ENCODE data around the gene PRKAR1B.

Gene PRKAR1B

DNA sequence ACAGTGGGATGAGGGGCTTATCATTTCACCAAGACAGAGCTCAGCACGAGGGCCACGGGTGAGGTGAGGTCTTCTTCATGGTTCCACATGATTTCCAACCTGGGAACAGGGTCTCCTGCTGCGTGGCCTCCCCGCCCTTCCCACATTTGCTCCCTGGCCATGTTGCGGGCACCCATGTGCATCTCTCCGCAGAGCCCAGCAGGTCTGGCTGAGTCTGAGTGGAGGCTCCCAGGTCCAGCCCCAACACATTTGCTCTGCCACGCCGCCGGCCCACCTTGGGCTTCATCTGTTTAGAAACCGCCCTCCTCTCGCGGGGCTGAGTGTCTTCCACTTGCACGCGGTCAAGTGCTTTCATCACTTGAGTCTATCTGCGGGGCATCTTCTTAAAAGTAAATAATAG, 14.8 kb upstream of the PRKAR1B start:
- FAIRE-seq: no peak
- DNase-seq (ENCODE audit: low spot score): no peak

DNA sequence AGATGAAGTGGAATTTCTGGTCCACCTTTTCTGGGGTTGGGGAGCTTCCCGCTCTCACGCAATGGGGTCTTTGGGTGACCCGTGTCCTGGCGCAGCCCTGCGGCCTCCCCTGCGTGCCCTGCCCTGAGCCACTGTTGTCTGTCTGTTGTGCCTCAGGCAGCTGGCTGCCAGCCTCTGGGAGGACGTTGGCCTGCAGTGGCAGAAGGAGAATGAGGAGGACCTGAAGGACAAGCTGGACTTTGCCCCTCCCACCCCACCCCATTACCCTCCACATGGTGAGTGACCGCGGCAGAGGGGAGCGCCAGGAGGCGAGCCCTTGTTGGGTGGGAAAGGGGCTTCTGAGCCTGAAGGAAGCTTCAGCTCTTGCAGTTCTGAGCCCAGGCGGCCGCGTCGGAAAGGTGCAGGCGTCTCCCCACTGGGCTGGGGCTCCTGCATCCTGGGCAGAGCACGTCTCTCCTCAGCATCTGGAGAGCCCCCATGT, 14.2 kb upstream of the PRKAR1B start:
- DNase-seq (ENCODE audit: low spot score) (no peak), FAIRE-seq (no peak)

DNA sequence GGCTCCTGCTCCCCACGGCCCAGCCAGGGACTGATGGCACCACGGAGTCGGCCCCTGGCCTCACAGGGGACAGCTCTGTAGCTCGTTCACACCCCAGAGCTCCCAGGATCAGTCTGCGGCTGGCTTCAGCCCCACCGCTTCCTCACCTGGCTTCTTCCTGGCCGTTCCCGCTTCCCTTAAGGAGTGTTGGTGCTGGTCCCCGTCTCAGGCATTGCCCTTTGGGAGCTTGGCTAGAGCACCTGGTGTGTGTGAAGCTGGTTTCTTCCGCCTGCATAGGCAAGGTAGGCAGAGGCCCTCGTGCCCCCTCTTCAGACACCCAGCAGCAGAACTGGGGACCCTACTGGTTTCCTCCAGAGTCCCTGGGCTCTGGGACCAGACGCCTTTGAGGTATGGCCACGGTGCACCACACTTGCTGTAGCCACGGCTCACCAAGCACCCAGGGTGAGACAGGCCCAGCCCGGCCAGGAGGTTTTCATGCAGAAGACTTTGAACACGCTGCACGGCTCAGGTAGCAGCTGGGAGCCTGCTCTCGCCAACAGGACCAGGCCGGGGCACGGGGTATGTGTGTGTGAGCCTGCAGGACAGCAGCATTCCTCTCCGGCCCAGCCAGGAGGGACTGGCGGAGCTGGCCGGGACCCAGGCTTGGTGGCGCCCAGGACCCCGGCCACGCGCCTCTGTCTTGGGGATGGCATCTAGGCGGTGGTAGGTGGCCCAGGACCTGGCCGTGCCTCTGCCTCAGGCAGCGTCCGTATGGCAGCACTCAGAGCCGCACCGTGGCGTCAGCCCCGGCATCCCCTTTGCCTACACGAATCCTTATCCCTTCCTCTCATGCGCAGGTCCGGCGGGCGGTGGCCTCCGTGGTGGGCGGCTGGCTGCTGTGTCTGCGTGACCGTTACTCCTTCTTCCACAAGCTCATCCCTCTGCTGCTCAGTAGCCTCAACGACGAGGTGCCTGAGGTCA, 13.2 kb upstream of the PRKAR1B start:
- FAIRE-seq (no peak), DNase-seq (ENCODE audit: low spot score) (no peak)

DNA sequence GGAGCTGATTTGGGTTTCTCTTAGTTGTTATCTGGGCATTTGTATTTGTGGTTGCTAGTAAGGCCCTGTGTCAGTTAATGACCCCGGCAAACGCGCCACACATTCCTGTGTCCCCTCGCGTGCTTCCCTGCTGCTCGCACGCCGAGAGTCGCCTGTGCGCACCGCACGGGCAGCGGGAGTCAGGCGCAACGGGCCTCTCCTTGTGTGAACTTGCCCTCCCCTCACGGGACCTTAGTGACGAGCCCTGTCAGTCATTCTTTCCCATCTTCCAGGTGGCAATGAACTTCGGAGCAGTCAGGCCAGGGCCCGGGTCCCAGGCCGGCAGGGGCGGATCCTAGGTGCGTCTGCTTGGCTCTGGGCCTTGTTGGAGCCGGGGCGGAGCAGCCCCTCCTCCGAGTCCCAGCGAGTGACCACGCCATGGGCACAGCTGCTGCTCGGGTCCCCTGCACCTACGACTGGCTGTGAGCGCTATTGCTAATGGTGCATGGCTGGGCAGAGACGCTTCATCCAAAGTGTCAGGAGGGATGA, 12.4 kb upstream of the PRKAR1B start:
- no peak for FAIRE-seq
- DNase-seq (ENCODE audit: low spot score): no peak

DNA sequence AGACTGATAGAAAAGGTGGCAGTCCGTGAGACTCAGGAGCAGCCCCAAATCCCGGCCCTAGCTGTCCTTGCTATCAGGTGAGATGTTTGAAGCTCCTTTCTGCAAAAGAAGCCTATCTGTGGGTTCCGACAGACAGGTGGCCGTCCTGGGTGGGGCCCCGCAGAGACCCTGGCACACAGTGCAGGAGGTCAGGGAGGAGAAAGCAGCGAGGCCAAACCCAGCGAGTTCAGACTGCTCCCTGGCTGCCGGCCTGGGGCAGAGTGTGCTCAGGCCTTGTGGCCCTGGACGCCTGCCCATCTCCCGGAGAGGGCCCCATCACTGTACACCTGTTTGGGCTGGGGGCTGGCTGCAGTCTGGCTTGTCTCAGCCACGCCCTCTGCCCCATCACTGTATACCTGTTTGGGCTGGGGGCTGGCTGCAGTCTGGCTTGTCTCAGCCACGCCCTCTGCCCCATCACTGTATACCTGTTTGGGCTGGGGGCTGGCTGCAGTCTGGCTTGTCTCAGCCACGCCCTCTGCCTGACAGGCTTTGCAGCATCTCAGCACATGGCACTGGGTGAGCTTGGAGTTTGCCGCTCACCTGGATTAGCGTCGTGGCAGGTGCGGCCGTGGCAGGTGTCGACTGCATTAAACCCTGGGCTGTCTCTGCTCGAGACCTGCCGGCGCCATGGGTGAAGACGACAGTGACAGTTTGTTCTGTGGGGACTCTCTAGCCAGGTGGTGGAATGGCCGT, 11.8 kb upstream of the PRKAR1B start:
- FAIRE-seq (no peak), DNase-seq (ENCODE audit: low spot score) (no peak)

DNA sequence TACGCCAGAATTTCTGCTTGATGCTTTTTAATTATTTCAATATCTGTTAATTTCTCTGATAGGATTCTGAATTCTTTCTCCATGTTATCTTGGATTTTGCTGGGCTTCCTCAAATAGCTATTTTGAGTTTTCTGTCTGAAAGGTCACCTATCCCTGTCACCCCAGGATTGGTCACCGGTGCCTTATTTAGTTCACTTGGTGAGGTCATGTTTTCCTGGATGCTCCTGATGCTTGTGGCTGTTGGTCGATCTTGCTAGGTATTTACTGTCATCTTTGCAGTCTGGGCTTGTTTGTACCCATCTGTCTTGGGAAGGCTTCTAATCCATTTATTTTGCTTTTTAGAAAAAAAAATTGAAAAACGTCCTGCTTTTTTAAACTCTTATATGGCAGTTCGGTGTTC, 11.2 kb upstream of the PRKAR1B start:
- no peak for FAIRE-seq
- no peak for DNase-seq (ENCODE audit: low spot score)

DNA sequence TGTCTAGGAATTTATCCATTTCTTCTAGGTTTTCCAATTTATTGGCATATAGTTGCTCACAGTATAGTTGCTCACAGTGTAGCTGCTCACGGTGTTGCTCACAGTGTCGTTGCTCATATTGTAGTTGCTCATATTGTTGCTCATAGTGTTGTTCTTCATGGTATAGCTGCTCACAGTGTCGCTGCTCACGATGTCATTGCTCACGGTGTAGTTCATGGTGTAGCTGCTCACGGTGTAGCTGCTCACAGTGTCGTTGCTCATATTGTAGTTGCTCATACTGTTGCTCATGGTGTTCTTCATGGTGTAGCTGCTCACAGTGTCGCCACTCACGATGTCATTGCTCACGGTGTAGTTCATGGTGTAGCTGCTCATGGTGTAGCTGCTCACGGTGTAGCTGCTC, 7.7 kb upstream of the PRKAR1B start:
- DNase-seq (ENCODE audit: low spot score) (no peak), FAIRE-seq (no peak)

DNA sequence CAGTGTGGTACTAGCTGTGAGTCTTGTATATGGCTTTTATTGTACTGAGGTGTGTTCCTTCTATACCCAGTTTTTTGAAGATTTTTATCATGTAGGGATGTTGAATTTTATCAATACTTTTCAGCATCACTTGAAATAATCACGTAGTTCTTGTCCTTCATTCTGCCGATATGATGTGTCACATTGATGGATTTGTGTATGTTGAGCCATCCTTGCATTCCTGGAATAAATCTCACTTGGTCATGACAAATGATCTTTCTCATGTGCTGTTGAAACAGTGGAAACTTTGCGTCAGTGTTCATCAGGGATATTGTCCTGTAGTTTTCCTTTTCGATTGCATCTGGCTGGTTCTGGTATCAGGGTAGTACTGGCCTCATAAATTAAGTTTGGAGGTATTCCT, 7.1 kb upstream of the PRKAR1B start:
- FAIRE-seq (no peak), DNase-seq (ENCODE audit: low spot score) (no peak)

DNA sequence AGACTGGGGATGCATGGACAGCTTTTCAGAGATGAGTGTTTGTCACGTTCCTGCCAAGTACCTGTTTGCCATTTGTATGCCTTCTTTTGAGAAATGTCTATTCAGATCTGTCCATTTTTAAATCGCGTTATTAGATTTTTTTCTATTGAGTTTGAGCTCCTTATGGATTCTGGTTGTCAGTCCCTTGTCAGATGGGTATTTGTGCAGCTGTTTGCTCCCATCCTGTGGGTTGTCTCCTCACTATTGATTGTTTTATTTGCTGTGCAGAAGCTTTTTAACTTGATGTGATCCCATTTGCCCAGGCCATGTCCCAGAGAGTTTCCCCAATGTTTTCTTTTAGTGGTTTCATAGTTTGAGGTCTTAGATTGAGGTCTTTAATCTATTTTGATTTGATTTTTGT, 5.5 kb upstream of the PRKAR1B start:
- no peak for FAIRE-seq
- no peak for DNase-seq (ENCODE audit: low spot score)

DNA sequence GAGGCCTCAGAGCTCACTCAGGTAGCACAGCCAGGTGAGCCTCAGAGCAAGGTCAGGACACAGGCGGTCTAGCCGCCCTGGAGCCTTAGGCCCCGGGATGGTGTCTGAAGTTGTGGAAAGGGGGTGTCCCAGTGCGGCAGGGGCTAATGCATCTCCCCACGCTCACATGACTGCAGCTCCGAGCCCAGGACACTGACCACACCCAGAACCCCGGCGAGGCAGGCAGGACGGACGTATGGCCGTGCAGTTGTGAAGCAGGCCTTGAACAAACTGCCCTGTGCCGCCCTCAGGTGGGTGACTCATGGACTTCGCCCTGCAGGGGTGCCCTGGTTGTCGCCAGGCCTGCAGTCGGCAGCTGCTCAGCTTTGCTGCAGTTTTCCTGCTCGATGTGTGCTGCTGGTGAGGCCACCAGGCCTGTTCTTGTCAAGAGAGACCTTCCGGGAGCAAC, 5.0 kb upstream of the PRKAR1B start:
- peak; percentile 72 for DNase-seq (ENCODE audit: low spot score)
- no peak for FAIRE-seq

DNA sequence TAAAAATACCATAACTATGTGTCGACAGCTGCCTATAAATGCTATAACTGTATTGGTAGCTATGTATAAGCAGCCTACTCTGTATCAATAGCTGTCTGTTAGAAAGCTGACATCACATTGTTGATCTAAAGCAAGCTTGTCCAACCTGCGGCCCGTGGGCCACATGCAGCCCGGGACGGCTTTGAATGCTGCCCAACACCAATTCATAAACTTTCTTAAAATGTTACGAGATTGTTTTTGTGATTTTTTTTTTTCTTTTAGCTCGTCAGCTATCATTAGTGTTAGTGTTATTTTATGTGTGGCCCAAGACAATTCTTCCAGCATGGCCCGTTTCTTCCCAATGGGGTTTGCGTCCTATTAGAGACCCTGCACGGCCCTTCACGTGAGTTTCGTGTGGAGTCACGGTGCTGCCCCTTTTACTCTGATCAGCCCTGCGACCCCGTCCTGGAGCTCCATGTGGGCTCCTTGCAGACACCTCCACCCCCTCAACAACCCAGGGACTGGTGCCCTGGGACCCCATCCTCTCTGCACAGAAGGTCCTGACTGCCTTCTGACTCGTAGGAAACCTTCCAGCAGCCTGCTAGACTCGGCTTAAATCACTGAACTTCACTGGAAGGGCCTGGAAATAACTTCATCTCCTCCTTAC, 4.5 kb upstream of the PRKAR1B start:
- DNase-seq (ENCODE audit: low spot score) (no peak), FAIRE-seq (no peak)

DNA sequence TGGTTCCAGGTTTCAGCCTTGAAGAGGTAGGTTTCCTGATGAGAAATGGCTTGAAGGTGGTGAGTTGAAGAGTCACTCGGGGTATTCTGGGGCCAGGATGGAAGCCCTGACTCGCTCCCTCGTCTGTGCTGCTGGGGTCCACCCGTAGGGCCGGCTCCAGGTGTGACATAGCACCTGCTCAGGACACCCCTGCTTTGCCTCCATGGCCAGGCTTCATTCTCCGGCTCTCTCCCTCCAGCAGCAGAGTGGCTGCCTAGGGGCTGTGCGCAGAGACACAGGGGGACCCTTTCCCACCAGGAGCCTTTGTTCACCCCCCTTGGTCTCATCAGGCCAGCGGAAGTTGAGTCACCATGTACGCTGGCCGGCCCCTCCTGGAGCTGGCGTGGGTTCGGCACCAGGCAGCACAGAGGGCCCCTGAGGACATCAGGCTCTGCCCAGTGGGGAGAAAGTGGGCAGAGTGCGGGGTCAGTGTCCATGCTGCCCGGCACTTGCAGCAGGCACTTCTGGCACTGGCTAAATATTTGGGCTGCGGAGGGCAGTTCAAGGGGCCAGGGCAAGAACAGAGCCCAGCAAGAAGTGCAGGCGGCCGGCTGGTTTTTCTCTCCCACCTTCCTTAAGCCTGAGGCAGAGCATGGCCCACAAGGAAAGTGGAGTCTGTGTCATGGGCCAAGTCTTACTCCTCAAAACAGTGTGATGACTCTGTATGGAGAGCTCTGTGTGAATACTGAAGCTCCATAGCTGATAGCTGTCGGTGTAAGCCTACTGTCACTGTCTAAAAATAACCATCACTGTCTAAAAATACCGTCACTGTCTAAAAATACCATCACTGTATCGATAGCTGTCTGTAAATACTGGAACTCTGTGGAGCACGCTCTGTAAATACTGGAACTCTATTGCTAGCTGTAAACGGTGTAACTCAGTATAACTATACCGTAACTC, 3.7 kb upstream of the PRKAR1B start:
- DNase-seq (ENCODE audit: low spot score) (no peak), FAIRE-seq (no peak)

DNA sequence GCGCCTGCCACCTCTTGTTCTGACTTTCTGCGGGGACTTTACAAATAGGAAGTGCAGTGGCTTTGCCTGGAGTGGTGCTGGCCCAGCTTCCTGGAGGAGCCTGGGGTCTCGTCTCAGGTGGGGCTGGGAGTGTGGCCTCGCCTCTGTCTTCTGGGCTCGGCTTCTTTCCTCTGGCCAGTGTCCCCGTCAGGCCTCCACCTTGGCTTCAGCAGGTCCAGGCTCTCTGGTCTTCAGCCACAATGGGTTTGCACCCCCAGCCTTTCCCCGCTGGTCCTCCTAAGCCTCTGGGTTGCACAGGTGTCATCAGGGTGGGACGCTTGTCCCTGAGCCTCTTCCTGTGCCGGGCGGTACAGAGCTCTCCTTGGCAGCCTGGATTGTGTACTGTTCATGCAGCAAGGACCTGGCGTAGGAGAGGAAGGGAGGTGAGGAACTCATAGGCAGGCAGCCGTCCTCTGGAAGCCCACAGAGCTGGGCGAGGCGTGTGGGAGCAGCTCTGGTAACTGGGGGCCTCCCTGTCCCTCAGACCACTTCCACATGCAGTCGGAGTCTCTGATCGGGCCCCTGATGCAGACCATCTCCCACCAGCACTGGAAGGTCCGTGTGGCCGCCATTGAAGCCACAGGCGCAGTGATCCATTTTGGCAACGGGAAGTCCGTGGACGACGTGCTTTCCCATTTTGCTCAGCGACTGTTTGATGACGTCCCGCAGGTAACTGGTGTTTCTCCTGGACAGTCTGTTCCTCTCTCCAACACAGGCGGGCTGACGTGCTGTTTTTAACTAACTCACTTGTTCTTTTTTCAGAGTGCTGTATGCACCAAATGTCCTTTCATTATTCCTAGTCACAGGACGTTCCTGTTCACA, 2.3 kb upstream of the PRKAR1B start:
- no peak for FAIRE-seq
- DNase-seq (ENCODE audit: low spot score): no peak

DNA sequence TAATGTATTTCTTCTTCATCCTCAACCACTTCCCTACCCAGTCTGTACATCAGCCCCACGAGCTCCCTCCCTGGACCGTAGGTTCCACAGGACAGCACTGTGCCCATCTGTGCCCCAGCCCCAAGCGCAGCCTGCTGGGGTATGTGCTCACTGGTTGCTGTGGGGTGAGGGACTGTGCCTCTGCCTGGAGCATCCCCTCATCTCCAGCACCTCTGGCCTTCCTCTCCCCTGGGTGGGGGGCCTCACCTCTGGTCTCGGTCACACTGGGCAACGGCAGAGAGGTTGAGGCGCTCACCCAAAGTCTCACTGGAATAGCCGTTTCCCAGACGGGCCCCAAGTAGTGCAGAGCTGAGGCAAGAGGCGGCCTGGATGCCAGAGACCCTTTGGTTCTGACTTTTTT, 1.5 kb upstream of the PRKAR1B start:
- DNase-seq (ENCODE audit: low spot score): no peak
- no peak for FAIRE-seq

DNA sequence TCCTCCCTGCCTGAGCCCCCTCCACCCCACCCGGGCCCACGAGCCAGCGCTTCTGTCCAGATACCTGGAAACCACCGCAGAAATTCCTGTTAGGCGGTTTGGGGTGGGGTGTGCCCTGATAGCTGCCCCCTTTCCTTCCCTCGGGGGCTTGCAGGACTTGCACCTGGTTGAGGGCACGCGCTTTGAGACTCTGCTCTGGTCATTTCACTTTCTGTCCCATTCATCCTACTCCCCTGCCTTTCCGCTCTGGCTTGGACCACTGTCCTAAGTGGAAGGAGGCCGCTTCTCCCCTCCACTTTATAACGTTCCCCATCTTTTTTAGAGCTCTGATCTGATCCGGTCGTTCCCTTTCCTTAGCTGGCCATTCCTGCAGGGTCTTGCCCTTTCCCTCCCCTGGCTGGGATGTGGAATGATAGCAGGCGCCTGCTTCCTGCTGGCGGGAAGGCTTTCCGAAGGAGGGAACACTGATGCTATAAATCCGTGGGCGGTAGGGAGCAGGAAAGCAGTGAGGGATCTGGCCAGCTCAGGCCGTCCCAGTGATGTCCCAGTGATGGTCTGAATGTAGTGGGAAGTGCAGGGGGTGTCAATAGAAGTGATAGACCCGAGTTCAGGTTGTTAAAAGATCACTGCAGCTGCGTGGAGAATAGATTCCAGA, 852 bp upstream of the PRKAR1B start:
- no peak for DNase-seq (ENCODE audit: low spot score)
- FAIRE-seq: no peak

DNA sequence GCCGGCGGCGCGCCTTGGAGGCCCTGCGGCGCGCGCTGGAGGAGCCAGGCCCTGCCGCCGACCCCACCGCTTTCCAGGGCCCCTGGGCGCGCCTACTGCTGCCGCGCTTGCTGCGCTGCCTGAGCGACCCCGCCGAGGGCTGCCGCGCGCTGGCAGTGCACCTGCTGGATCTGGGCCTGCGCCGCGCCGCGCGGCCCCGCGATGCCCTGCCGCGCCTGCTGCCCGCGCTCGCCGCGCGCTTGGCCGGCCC, 302 bp downstream of the PRKAR1B start:
- no peak for FAIRE-seq

DNA sequence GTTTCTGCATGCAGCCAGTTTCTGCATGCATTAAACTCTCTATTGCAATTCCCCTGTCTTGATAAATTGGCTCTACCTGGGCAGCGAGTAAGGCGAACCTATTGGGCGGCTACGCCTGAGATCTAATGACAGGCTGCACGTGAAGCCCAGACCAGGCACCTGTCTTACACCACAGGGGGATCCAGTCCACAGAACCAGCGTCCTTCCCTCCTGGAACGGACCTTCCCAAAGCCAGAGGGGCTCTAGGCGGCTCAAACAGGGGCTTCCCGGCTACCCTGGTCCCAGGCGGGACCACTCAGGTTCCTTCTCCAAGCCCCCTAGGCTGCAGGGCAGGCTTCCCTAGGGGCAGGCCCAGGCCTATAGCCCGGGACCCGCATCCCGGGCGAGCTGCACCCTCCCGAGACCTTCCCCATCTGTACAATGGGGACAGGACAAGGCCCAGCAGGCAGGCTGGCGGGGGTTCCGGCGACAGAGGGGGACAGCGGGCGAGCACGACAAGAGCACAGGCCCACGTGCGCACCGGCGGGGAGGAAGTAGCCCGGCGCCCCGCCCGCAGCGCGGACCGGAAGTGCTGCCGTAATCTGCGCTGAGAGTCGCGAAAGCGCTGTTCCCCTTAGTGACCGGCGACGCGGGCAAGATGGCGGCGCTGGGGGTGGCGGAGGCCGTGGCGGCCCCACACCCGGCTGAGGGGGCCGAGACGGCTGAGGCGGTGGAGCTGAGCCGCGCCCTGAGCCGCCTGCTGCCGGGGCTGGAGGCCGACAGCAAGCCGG, 812 bp downstream of the PRKAR1B start, which contains the start of gene DNAAF5:
Gene DNAAF5 (plus strand): TSS at position 616 of the 770 bp plus-strand sequence. CDS start 22 bp downstream, at position 638.
- FAIRE-seq: no peak

More for the DNA sequence above, 302 bp downstream of the PRKAR1B start:
- no peak for DNase-seq (ENCODE audit: low spot score)

DNA sequence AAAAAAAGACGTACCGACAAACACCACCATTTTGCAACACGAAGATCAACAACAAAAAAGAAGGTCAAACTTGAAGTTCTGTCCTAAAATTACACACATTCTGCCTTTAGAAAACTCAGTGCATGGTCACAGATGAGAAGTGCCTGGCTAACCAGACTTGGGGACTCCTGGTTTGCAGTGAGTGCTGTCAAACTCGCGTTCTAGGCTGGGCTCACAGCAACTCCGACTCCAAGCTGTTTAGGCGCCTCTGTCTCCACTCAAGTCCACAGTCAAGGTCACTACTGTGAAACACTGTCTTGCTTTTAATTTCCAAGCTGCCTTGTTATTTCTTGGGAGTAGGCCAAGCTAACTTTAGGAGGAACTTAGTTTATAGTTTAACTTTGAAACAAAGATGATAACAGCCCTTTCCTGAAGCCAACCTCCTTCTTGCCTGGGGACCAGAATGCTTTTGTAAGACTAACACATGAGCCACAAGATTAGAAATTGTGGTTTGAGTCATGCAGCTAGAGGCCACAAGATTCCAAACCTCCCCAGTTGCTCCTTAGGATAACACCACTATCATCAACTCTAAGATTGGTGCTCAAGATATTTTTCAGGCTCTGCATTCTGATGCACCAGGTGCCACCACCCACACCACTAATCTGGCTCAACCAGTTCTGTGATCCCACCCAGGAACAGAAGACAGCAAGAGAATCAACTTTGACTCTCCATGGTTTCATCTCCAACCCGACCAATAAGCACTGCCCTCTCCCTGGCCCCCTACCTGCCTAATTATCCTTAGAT, 1.7 kb downstream of the PRKAR1B start:
- peak; percentile 91 for FAIRE-seq

More for the DNA sequence above, 812 bp downstream of the PRKAR1B start, which contains the start of gene DNAAF5:
- peak; percentile 69 for DNase-seq (ENCODE audit: low spot score)

More for the DNA sequence above, 1.7 kb downstream of the PRKAR1B start:
- DNase-seq (ENCODE audit: low spot score): peak; percentile 80

Data from RCC 7860 (cell line).